CD4-positive, alpha-beta T cell (primary cell): ENCODE data around the gene CADM1. TPM values are rescaled to one million over a fixed set of nuclear protein-coding genes. Genes with fewer than 3 reads are reported as not detected.

Experiments
- ATAC-seq: fragments of 200-7000 bp; cut with Tn5 transposase; one replicate; pipeline ENCODE4 v1.10.0; 2022; ENCODE audit warnings: mild to moderate bottlenecking; ENCODE audit not compliant: poor library complexity
- CTCF ChIA-PET: fragments of 350-600 bp; sonication (Branson Sonifier 250); formaldehyde crosslinking; loops from one replicate; lab custom pipeline; 2021; ENCODE audit warnings: antibody characterized with exemption, inconsistent platforms; lab: Charles Lee
- POLR2A ChIA-PET: fragments of 350-600 bp; sonication (Branson Sonifier 250); formaldehyde crosslinking; loops from one replicate; lab custom pipeline; 2021; ENCODE audit warnings: antibody characterized with exemption, inconsistent platforms; lab: Charles Lee
- DNase-seq, 14 experiments: peaks; one replicate each; pipeline ENCODE4 v3.0.0-alpha.2; 2013 to 2020; ENCODE audit warnings: mixed read lengths in 2 of 14
- H3K27ac ChIP-seq, 2 donors: one replicate each; pipeline versions ENCODE4 v1.5.1 to v1.7.0; 2013; ENCODE audit warnings: low read length in 2 of 2, low read depth in 1 of 2, mild to moderate bottlenecking in 1 of 2
- H3K27me3 ChIP-seq, 2 experiments: 1 replicate in 1 of 2; 2 replicates in 1 of 2; pipeline versions ENCODE4 v1.6.1 to v1.7.0; 2013; ENCODE audit warnings: low read length in 2 of 2, control low read depth in 1 of 2, mild to moderate bottlenecking in 1 of 2, moderate library complexity in 1 of 2; ENCODE audit not compliant: insufficient read depth in 2 of 2, control insufficient read depth in 1 of 2
- H3K36me3 ChIP-seq: one replicate; pipeline ENCODE4 v1.6.1; 2013; ENCODE audit warnings: low read length, control low read depth; ENCODE audit not compliant: insufficient read depth
- H3K4me1 ChIP-seq: one replicate; pipeline ENCODE4 v1.6.1; 2013; ENCODE audit warnings: low read length, control low read depth; ENCODE audit not compliant: insufficient read depth
- H3K4me3 ChIP-seq: one replicate; pipeline ENCODE4 v1.5.1; 2013; ENCODE audit warnings: mild to moderate bottlenecking, low read length, moderate library complexity
- H3K9me3 ChIP-seq, 2 experiments: 1 replicate in 1 of 2; 2 replicates in 1 of 2; pipeline versions ENCODE4 v1.6.1 to v1.7.0; 2013; ENCODE audit warnings: low read length in 2 of 2, mild to moderate bottlenecking in 2 of 2, control low read depth in 1 of 2, moderate library complexity in 1 of 2; ENCODE audit not compliant: control insufficient read depth in 1 of 2, insufficient read depth in 1 of 2
- H3K27ac Mint-ChIP-seq: one replicate; pipeline ENCODE4 v1.8.0; 2020; ENCODE audit warnings: mixed read lengths
- H3K27me3 Mint-ChIP-seq: one replicate; pipeline ENCODE4 v1.8.0; 2021; ENCODE audit warnings: mixed read lengths
- H3K36me3 Mint-ChIP-seq: one replicate; pipeline ENCODE4 v1.8.0; 2021; ENCODE audit warnings: low read depth, mixed read lengths
- H3K4me1 Mint-ChIP-seq: one replicate; pipeline ENCODE4 v1.8.0; 2021; ENCODE audit warnings: low read depth, mixed read lengths
- H3K4me3 Mint-ChIP-seq: one replicate; pipeline ENCODE4 v1.8.0; 2020; ENCODE audit warnings: mild to moderate bottlenecking, mixed read lengths
- H3K9me3 Mint-ChIP-seq: one replicate; pipeline ENCODE4 v1.8.0; 2020; ENCODE audit warnings: mixed read lengths
- intact Hi-C, 2 experiments: fragments of 100-400 bp; cut with DNase I in 1 of 2; cut with micrococcal nuclease in 1 of 2; formaldehyde crosslinking; loops; one replicate each; pipeline versions ENCODE4 v1.15.1 to v1.9.0; 2023 to 2025; cut with DNase I, micrococcal nuclease
- total RNA-seq, 174 experiments: library from RNA in 2 of 174; stranded (reverse) in 2 of 174; gene quantifications; one replicate each; pipeline ENCODE4 v1.2.3 and lab custom pipeline; 2021 to 2026
- TF ChIP-seq, protein P1 (sequence below): fragments of 200-600 bp; IDR thresholded peaks from one replicate; pipeline ENCODE4 v1.8.0; 2022; ENCODE audit warnings: antibody characterized with exemption, mild to moderate bottlenecking

The CADM1 gene
- total RNA-seq, 2 experiments from 2014 or later, result 1.1 to 1.4 TPM

DNA sequence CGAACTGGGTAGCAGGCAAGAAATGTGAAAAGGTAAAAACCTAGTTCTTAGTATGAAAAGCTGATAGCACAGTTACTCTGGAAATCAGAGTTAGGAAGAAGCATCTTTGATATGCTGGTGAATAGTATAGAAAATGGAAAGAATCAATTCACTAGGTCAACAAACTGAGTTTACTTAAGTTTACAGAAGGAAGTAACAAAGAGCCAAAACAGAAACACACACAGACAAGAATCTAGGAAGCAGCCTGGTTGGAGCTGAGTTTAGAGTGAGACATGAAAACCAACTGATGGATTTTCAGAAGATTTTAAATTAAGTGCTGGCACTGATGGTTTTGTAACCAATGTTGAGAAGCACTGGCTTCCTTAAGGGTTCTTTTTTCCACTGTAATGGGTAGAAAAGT is 296.3 kb downstream of the CADM1 start:
- H3K4me1 Mint-ChIP-seq, result no peaks in the 10 kb centered on the region
- no peak overlapping the region for H3K27ac ChIP-seq

GRCh38 chr11:115207166-115207591 is 297.0 kb downstream of the CADM1 start:
- intact Hi-C loops, result no loop called here
- Mint-ChIP-seq H3K4me3 (no peak overlapping the region), H3K4me1 (no peaks in the 10 kb centered on the region), H3K9me3 (no peaks in the 10 kb centered on the region), H3K27me3 (no peaks in the 10 kb centered on the region), H3K27ac (no peak overlapping the region), H3K36me3 (no peaks in the 10 kb centered on the region)
- CTCF ChIA-PET, result interaction anchor here (1.1 kb wide), 1 partner anchor 12 kb away, joined by 3 read pairs; no protein-coding TSS in a partner anchor
- TF ChIP-seq, protein P1, sequence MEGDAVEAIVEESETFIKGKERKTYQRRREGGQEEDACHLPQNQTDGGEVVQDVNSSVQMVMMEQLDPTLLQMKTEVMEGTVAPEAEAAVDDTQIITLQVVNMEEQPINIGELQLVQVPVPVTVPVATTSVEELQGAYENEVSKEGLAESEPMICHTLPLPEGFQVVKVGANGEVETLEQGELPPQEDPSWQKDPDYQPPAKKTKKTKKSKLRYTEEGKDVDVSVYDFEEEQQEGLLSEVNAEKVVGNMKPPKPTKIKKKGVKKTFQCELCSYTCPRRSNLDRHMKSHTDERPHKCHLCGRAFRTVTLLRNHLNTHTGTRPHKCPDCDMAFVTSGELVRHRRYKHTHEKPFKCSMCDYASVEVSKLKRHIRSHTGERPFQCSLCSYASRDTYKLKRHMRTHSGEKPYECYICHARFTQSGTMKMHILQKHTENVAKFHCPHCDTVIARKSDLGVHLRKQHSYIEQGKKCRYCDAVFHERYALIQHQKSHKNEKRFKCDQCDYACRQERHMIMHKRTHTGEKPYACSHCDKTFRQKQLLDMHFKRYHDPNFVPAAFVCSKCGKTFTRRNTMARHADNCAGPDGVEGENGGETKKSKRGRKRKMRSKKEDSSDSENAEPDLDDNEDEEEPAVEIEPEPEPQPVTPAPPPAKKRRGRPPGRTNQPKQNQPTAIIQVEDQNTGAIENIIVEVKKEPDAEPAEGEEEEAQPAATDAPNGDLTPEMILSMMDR, result no peak
- POLR2A ChIA-PET, result no interaction called here
- Histone ChIP-seq H3K4me3 (no peak overlapping the region), H3K27ac (no peak overlapping the region), H3K27me3 (no peaks in the 10 kb centered on the region), H3K36me3 (no peaks in the 10 kb centered on the region), H3K4me1 (no peaks in the 10 kb centered on the region), H3K9me3 (no peaks in the 10 kb centered on the region)
- DNase-seq (no peak), ATAC-seq (no peak)

More for the DNA sequence above, 296.3 kb downstream of the CADM1 start:
- H3K36me3 Mint-ChIP-seq, result no peaks in the 10 kb centered on the region
- no peaks in the 10 kb centered on the region for H3K27me3 Mint-ChIP-seq
- Histone ChIP-seq H3K36me3 (no peaks in the 10 kb centered on the region), H3K4me3 (no peak overlapping the region), H3K9me3 (no peaks in the 10 kb centered on the region), H3K4me1 (no peaks in the 10 kb centered on the region), H3K27me3 (no peaks in the 10 kb centered on the region)
- ChIA-PET CTCF (interaction anchor here (1.1 kb wide), 1 partner anchor 13 kb away, joined by 3 read pairs; no protein-coding TSS in a partner anchor), POLR2A (no interaction called here)
- no peak overlapping the region for H3K27ac Mint-ChIP-seq
- no peak for ATAC-seq
- no peaks in the 10 kb centered on the region for H3K9me3 Mint-ChIP-seq
- TF ChIP-seq, protein P1, result no peak
- intact Hi-C loops, result no loop called here
- H3K4me3 Mint-ChIP-seq, result no peak overlapping the region
- no peak for DNase-seq

DNA sequence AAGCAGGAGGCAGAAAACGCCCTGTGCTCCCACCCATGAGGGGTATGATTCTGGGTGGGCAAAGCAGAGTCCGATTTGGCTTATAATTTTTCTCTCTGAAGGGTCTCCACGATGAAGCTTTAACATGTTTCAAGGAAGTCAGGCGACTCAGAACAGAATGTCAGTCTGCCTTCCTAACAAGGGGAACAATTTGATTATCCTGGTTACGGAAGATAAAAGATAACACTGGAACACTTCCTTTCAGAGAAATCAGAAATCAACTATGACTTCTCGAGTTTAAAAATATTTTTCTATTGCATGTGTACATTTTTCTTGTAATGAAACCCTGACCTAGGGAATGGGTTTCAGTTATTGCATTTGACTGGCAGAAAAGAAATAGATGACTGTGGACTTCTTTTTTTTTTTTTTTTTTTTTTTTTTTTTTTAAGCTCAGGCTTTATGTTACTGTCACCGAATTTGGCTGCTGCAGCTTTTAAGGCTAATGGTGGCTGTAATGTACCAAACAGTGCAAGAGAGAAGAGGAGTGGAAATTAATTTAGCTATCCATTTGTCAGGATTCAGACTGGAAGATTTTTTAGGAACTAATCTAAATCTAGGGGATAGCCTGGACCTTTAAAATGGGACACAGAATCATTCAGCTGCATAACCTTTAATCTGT is 297.7 kb downstream of the CADM1 start:
- H3K36me3 Mint-ChIP-seq, result no peaks in the 10 kb centered on the region
- TF ChIP-seq, protein P1, result no peak
- CTCF ChIA-PET, result no interaction called here
- ATAC-seq (no peak), DNase-seq (no peak)
- H3K27ac Mint-ChIP-seq, result no peak overlapping the region
- H3K27ac ChIP-seq, result no peak overlapping the region
- no peak overlapping the region for H3K4me3 ChIP-seq
- H3K36me3 ChIP-seq, result no peaks in the 10 kb centered on the region
- no peaks in the 10 kb centered on the region for H3K27me3 ChIP-seq
- H3K4me1 ChIP-seq, result no peaks in the 10 kb centered on the region
- POLR2A ChIA-PET, result no interaction called here
- intact Hi-C loops, result no loop called here
- no peak overlapping the region for H3K4me3 Mint-ChIP-seq
- no peaks in the 10 kb centered on the region for H3K9me3 Mint-ChIP-seq
- no peaks in the 10 kb centered on the region for H3K27me3 Mint-ChIP-seq
- no peaks in the 10 kb centered on the region for H3K9me3 ChIP-seq
- no peaks in the 10 kb centered on the region for H3K4me1 Mint-ChIP-seq
